ENCODE measurements around the gene CHD9. TPM values are rescaled to one million over a fixed set of nuclear protein-coding genes. Genes with fewer than 3 reads are reported as not detected.
A peak's percentile ranks its signal among the peaks of the same experiment; 100 is the strongest.
"Not testable (repeated sequence)": the region's sequence is repeated elsewhere in the genome, so short reads cannot be mapped to it uniquely, and the experiment has no call there.

Gene CHD9
- total RNA-seq, 1 experiment from 2014 or later = 26.3 TPM

DNA sequence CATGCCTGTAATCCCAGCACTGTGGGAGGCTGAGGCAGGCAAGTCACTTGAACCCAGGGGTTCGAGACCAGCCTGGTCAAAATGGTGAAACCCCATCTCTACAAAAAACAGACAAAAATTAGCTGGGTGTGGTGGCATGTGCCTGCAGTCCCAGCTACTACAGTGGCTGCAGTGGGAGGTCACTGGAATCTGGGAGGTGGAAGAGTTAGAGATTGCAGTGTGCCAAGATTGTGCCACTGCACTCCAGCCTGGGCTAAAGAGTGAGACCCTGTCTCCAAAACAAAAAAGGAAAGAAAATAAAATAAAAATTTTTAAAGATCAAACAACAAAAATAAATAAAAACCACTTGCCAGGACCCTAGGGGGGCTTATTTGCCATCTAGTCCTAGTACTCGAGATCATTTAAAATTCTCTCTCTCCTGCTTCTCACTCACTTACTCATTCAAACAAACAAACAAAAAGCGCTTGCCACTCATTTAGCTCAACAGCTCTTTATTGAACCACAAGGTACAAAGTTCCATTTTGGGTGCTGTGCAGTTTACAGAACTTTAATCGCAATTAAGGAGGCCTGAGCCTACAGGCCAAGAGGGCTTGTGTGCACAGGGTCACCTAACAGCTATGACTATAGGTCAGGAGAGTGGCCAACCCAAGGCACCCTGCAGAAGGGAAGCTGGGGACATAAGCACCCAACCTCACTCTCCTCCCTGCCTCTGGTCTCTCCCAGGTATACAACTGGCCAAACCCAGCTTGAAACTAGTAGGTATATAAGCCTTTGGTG lies 6.5 kb upstream of the CHD9 start:
- Histone ChIP-seq H3K4me3 (no peak overlapping the region), H2AFZ (no peak overlapping the region), H3F3A (ENCODE audit: insufficient read depth, low read depth) (peaks cover under 1% of the 10 kb centered on the region; the same call in 1 of the 2 replicates), H4K20me1 (ENCODE audit: insufficient read depth) (no peaks in the 10 kb centered on the region), H3K27ac (no peak overlapping the region), H3K4me2 (no peak overlapping the region), H3K79me2 (ENCODE audit: low read depth) (no peaks in the 10 kb centered on the region), H3K9me2 (ENCODE audit: insufficient read depth) (no peaks in the 10 kb centered on the region), H3K27me3 (ENCODE audit: insufficient read depth, low read depth) (0 out of 2 replicates have a peak, but pooled peaks cover under 1% of the 10 kb centered on the region), H3K36me3 (ENCODE audit: low read depth) (no peaks in the 10 kb centered on the region), H3K4me1 (replicated peaks; ENCODE audit: insufficient read depth) (peaks cover 12% of the 10 kb centered on the region), H3K9me3 (ENCODE audit: insufficient read depth, low read depth) (no peaks in the 10 kb centered on the region)
- intact Hi-C loops (cut with micrococcal nuclease; ENCODE audit: unreplicated experiment) = no loop called here
- POLR2A ChIA-PET (ENCODE audit: unreplicated experiment) = no interaction called here
- no TSS peak for BruUV-seq (replicated peaks)
- no peak for TF ChIP-seq EZH2 (IDR thresholded peaks at IDR 0.05; ENCODE audit: low read depth)
- TF ChIP-seq, protein P1, sequence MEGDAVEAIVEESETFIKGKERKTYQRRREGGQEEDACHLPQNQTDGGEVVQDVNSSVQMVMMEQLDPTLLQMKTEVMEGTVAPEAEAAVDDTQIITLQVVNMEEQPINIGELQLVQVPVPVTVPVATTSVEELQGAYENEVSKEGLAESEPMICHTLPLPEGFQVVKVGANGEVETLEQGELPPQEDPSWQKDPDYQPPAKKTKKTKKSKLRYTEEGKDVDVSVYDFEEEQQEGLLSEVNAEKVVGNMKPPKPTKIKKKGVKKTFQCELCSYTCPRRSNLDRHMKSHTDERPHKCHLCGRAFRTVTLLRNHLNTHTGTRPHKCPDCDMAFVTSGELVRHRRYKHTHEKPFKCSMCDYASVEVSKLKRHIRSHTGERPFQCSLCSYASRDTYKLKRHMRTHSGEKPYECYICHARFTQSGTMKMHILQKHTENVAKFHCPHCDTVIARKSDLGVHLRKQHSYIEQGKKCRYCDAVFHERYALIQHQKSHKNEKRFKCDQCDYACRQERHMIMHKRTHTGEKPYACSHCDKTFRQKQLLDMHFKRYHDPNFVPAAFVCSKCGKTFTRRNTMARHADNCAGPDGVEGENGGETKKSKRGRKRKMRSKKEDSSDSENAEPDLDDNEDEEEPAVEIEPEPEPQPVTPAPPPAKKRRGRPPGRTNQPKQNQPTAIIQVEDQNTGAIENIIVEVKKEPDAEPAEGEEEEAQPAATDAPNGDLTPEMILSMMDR (conservative IDR thresholded peaks at IDR 0.05) = no peak
- DNase-seq = no peak
- CTCF ChIA-PET = interaction anchor here (0.5 kb wide), 1 partner anchor 55 kb away, joined by 3 read pairs; no protein-coding TSS in a partner anchor

DNA sequence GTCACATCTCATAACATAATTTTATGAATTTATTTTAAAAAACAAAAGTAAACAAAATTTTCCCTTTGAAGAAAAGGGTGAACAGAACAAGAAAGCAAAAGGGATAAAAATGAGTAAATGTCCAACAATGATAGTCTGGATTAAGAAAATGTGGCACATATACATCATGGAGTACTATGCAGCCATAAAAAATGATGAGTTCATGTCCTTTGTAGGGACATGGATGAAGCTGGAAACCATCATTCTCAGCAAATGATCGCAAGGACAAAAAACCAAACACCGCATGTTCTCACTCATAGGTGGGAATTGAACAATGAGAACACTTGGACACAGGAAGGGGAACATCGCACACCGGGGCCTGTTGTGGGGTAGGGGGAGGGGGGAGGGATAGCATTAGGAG lies 3.5 kb upstream of the CHD9 start:
- BruUV-seq (replicated peaks); H3K27ac ChIP-seq: not testable (repeated sequence)
- intact Hi-C loops (cut with micrococcal nuclease; ENCODE audit: unreplicated experiment) = loop anchor here (5.0 kb wide), 1 partner anchor 381 kb away; the partner anchor contains the start of gene RBL2

DNA sequence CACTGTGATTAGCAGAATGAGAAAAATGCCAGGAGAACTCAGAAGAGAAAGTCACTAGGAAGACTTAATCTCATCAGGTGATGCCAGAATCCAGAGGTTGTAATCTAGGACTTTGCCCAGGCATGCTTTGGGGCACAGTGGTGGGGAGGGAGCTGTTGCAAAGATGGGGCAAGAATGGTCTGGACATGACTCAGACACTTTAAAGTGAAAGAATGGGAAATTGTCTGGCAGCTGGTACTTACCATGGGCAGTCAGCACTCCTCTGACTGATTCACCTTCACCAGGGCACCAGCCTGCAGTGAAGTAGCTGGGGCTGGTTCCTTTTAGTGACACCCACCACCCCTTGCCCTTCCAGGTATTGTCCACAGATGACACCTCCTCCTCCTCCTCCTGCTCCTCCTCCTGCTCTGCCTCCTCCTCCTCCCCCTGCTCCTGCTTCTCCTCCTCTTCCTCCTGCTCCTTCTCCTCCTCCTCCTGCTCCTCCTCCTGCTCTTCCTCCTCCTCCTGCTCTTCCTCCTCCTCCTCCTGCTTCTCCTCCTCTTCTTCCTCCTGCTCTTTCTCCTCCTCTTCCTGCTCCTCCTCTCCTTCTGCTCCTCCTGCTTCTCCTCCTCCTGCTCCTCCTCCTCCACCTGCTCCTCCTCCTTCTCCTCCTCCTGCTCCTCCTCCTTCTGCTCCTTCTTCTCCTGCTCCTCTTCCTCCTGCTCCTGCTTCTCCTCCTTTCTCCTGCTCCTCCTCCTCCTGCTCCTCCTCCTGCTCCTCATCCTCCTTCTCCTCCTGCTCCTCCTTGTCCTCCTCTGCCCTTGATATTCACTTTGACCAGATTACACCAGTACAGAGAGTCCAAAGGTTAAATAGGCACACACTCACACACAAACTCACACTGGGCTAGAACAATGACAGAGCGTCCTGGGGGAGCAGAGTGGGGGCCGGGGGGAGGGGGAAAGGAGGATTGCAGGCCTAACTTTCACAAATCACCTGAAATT lies 2.0 kb upstream of the CHD9 start, which contains the start of gene CHD9NB:
TSS of gene CHD9NB (minus strand) at position 379 of the 983 bp plus-strand sequence. CDS start 8,739 bp downstream, outside the sequence.
- H3K9me3 ChIP-seq (ENCODE audit: insufficient read depth, low read depth) = no peaks in the 10 kb centered on the region
- no peaks in the 10 kb centered on the region for H3K9me2 ChIP-seq (ENCODE audit: insufficient read depth)
- TF ChIP-seq, protein P1 (conservative IDR thresholded peaks at IDR 0.05) = no peak
- TF ChIP-seq EZH2 (IDR thresholded peaks at IDR 0.05; ENCODE audit: low read depth) = no peak
- no peaks in the 10 kb centered on the region for H4K20me1 ChIP-seq (ENCODE audit: insufficient read depth)
- H3K4me3 ChIP-seq = no peak within 1 kb of the TSS
- CTCF ChIA-PET = no interaction called here
- no peaks in the 10 kb centered on the region for H3K27me3 ChIP-seq (ENCODE audit: insufficient read depth, low read depth)
- BruUV-seq (replicated peaks) = no TSS peak
- POLR2A ChIA-PET (ENCODE audit: unreplicated experiment) = no interaction called here
- no peaks in the 10 kb centered on the region for H3K36me3 ChIP-seq (ENCODE audit: low read depth)
- intact Hi-C loops (cut with micrococcal nuclease; ENCODE audit: unreplicated experiment) = loop anchor here (5.0 kb wide), 1 partner anchor 379 kb away; the partner anchor contains the start of gene RBL2
- peaks cover 10% of the 10 kb centered on the region for H3F3A ChIP-seq (ENCODE audit: insufficient read depth, low read depth)
- peak; percentile 73 to 87 for DNase-seq
- peaks cover 27% of the 10 kb centered on the region for H3K4me1 ChIP-seq (replicated peaks; ENCODE audit: insufficient read depth)
- peak within 1 kb of the TSS; percentile 42; the same call in 1 of the 2 replicates for H3K27ac ChIP-seq
- peak within 1 kb of the TSS; percentile 68 for H3K4me2 ChIP-seq
- H2AFZ ChIP-seq = 0 out of 2 replicates have a peak within 1 kb of the TSS, but pooled peaks have one; percentile 5
- peaks cover 20% of the 10 kb centered on the region for H3K79me2 ChIP-seq (ENCODE audit: low read depth)

More for the DNA sequence above, 3.5 kb upstream of the CHD9 start:
- H3K9me2 ChIP-seq (ENCODE audit: insufficient read depth); H2AFZ ChIP-seq; POLR2A ChIA-PET (ENCODE audit: unreplicated experiment); H3K4me2 ChIP-seq; CTCF ChIA-PET; DNase-seq; H4K20me1 ChIP-seq (ENCODE audit: insufficient read depth); H3F3A ChIP-seq (ENCODE audit: insufficient read depth, low read depth); H3K36me3 ChIP-seq (ENCODE audit: low read depth); H3K4me3 ChIP-seq; H3K9me3 ChIP-seq (ENCODE audit: insufficient read depth, low read depth); H3K27me3 ChIP-seq (ENCODE audit: insufficient read depth, low read depth); H3K79me2 ChIP-seq (ENCODE audit: low read depth): not testable (repeated sequence)
- H3K4me1 ChIP-seq (replicated peaks; ENCODE audit: insufficient read depth) = peaks cover 21% of the 10 kb centered on the region

Data from PC-9 (cell line).